HL-60 (cell line): Measurements from ENCODE around the gene CDH5.

Experiments used
- POLR2AphosphoS5 ChIP-seq: IDR thresholded peaks from 2 replicates; pipeline ENCODE4 v1.6.1; 2012; ENCODE audit warnings: low read depth
- TF ChIP-seq, protein P1 (sequence below): IDR thresholded peaks from one replicate; pipeline ENCODE4 v1.5.1; 2011; ENCODE audit warnings: low read length, control low read depth, inconsistent platforms; ENCODE audit not compliant: insufficient read depth

DNA sequence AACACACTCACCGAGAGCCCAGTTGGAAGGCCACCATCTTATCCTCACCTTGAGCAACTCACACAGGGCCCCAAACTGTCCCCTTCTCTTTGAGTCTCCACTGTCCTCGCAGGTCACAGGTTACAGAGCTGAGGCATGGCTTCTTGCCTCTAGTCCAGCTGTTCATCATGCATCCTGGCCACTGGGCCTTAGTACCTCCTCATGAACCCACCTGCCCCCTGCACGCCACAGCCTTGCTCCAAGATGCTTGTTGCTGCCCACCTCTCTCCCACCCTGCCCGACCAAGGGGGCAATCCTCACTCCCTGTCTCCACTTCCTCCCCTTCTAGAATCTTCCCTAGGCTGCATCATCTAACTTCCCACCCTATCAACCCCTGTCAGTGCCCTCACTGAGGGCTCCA lies 17.1 kb downstream of the CDH5 start:
- TF ChIP-seq, protein P1, sequence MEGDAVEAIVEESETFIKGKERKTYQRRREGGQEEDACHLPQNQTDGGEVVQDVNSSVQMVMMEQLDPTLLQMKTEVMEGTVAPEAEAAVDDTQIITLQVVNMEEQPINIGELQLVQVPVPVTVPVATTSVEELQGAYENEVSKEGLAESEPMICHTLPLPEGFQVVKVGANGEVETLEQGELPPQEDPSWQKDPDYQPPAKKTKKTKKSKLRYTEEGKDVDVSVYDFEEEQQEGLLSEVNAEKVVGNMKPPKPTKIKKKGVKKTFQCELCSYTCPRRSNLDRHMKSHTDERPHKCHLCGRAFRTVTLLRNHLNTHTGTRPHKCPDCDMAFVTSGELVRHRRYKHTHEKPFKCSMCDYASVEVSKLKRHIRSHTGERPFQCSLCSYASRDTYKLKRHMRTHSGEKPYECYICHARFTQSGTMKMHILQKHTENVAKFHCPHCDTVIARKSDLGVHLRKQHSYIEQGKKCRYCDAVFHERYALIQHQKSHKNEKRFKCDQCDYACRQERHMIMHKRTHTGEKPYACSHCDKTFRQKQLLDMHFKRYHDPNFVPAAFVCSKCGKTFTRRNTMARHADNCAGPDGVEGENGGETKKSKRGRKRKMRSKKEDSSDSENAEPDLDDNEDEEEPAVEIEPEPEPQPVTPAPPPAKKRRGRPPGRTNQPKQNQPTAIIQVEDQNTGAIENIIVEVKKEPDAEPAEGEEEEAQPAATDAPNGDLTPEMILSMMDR = no peak
- TF ChIP-seq POLR2AphosphoS5 = no peak
